ENCODE data around the gene EML1. TPM values are rescaled to one million over a fixed set of nuclear protein-coding genes. Genes with fewer than 3 reads are reported as not detected.

The EML1 gene
- total RNA-seq, 2 experiments from 2014 or later, result not detected

Small RNA genes within 50 kb of the gene (small RNA-seq; reads per million reads assigned to genes)
- 0.16 reads per million for gene RNU1-47P

Other genes starting within 250 kb of the EML1 start
- 3.6 and 6.4 TPM in 2 replicates for gene CCDC85C, start 189.2 kb upstream of the EML1 start, total RNA-seq (2014; rRNA removed; shearing (Covaris generic))
- gene CCDC85C, start 189.2 kb upstream of the EML1 start, total RNA-seq (2022), result 14.6 and 15.0 TPM in 2 replicates
- gene HHIPL1, start 148.3 kb upstream of the EML1 start, total RNA-seq (2014; rRNA removed; shearing (Covaris generic)), result 0.25 and 1.5 TPM in 2 replicates
- 0.61 and 0.72 TPM in 2 replicates for gene HHIPL1, start 148.3 kb upstream of the EML1 start, total RNA-seq (2022)
- gene CYP46A1, start 109.1 kb upstream of the EML1 start, total RNA-seq (2014; rRNA removed; shearing (Covaris generic)), result 2.0 and 4.1 TPM in 2 replicates
- gene CYP46A1, start 109.1 kb upstream of the EML1 start, total RNA-seq (2022), result 10.8 and 11.0 TPM in 2 replicates